ENCODE data around the gene IRF7.

IRF7 gene

GRCh38 chr11:607971-608659, 7.6 kb downstream of the IRF7 start:
- Histone ChIP-seq H3K36me3 (replicated peaks; ENCODE audit: low read depth, low read length) (peaks cover 68% of the 10 kb centered on the region), H3K4me2 (ENCODE audit: low read length) (no peak overlapping the region), H3K4me3 (ENCODE audit: low read length) (no peak overlapping the region), H3K4me1 (ENCODE audit: low read length) (no peaks in the 10 kb centered on the region), H2AFZ (ENCODE audit: low read depth, low read length) (no peak overlapping the region), H3K79me2 (ENCODE audit: low read length) (no peaks in the 10 kb centered on the region; the same call in 1 of the 2 replicates), H3K9ac (ENCODE audit: low read length) (no peak overlapping the region), H3K9me3 (ENCODE audit: insufficient read depth, low read length) (no peaks in the 10 kb centered on the region), H4K20me1 (ENCODE audit: insufficient read depth, low read length) (peaks cover 10% of the 10 kb centered on the region), H3K27me3 (ENCODE audit: low read depth, low read length) (no peaks in the 10 kb centered on the region), H3K27ac (ENCODE audit: low read length) (no peak overlapping the region)
- TF ChIP-seq CTCF (IDR thresholded peaks at IDR 0.05; ENCODE audit: low read depth, low read length) (no peak), EZH2phosphoT487 (IDR thresholded peaks at IDR 0.05; ENCODE audit: low read depth) (no peak)

GRCh38 chr11:607020-607780, 8.6 kb downstream of the IRF7 start:
- Histone ChIP-seq H2AFZ (ENCODE audit: low read depth, low read length) (no peak overlapping the region), H3K4me1 (ENCODE audit: low read length) (no peaks in the 10 kb centered on the region), H3K36me3 (replicated peaks; ENCODE audit: low read depth, low read length) (peaks cover 60% of the 10 kb centered on the region), H3K9me3 (ENCODE audit: insufficient read depth, low read length) (no peaks in the 10 kb centered on the region), H3K79me2 (ENCODE audit: low read length) (no peaks in the 10 kb centered on the region), H3K4me3 (ENCODE audit: low read length) (no peak overlapping the region), H3K9ac (ENCODE audit: low read length) (no peak overlapping the region), H3K27ac (ENCODE audit: low read length) (no peak overlapping the region), H4K20me1 (ENCODE audit: insufficient read depth, low read length) (peaks cover 1% of the 10 kb centered on the region; the same call in 1 of the 2 replicates), H3K4me2 (ENCODE audit: low read length) (no peak overlapping the region), H3K27me3 (ENCODE audit: low read depth, low read length) (no peaks in the 10 kb centered on the region)
- TF ChIP-seq CTCF (IDR thresholded peaks at IDR 0.05; ENCODE audit: low read depth, low read length) (no peak), EZH2phosphoT487 (IDR thresholded peaks at IDR 0.05; ENCODE audit: low read depth) (no peak)

GRCh38 chr11:606245-606644, 9.5 kb downstream of the IRF7 start:
- H3K36me3 ChIP-seq (replicated peaks; ENCODE audit: low read depth, low read length), result peaks cover 60% of the 10 kb centered on the region
- no peaks in the 10 kb centered on the region for H3K9me3 ChIP-seq (ENCODE audit: insufficient read depth, low read length)
- no peak overlapping the region for H2AFZ ChIP-seq (ENCODE audit: low read depth, low read length)
- H3K27ac ChIP-seq (ENCODE audit: low read length), result no peak overlapping the region
- TF ChIP-seq CTCF (IDR thresholded peaks at IDR 0.05; ENCODE audit: low read depth, low read length), result no peak
- TF ChIP-seq EZH2phosphoT487 (IDR thresholded peaks at IDR 0.05; ENCODE audit: low read depth), result no peak
- H3K4me2 ChIP-seq (ENCODE audit: low read length), result no peak overlapping the region
- H3K79me2 ChIP-seq (ENCODE audit: low read length), result no peaks in the 10 kb centered on the region
- H3K27me3 ChIP-seq (ENCODE audit: low read depth, low read length), result no peaks in the 10 kb centered on the region
- no peak overlapping the region for H3K4me3 ChIP-seq (ENCODE audit: low read length)
- H3K4me1 ChIP-seq (ENCODE audit: low read length), result no peaks in the 10 kb centered on the region
- H4K20me1 ChIP-seq (ENCODE audit: insufficient read depth, low read length), result no peaks in the 10 kb centered on the region
- H3K9ac ChIP-seq (ENCODE audit: low read length), result no peak overlapping the region

GRCh38 chr11:605286-606129, 10.2 kb downstream of the IRF7 start:
- H4K20me1 ChIP-seq (ENCODE audit: insufficient read depth, low read length), result no peaks in the 10 kb centered on the region

More at GRCh38 chr11:605286-606129, 10.2 kb downstream of the IRF7 start:
- Histone ChIP-seq H3K27ac (ENCODE audit: low read length) (no peak overlapping the region), H3K9me3 (ENCODE audit: insufficient read depth, low read length) (no peaks in the 10 kb centered on the region), H3K4me1 (ENCODE audit: low read length) (no peaks in the 10 kb centered on the region), H3K79me2 (ENCODE audit: low read length) (no peaks in the 10 kb centered on the region), H3K4me3 (ENCODE audit: low read length) (no peak overlapping the region), H2AFZ (ENCODE audit: low read depth, low read length) (no peak overlapping the region), H3K36me3 (replicated peaks; ENCODE audit: low read depth, low read length) (peaks cover 52% of the 10 kb centered on the region), H3K9ac (ENCODE audit: low read length) (no peak overlapping the region), H3K27me3 (ENCODE audit: low read depth, low read length) (no peaks in the 10 kb centered on the region), H3K4me2 (ENCODE audit: low read length) (no peak overlapping the region)
- TF ChIP-seq CTCF (IDR thresholded peaks at IDR 0.05; ENCODE audit: low read depth, low read length) (no peak), EZH2phosphoT487 (IDR thresholded peaks at IDR 0.05; ENCODE audit: low read depth) (no peak)
